WI38 (cell line): ENCODE measurements around the gene HHLA2.
"Not testable (repeated sequence)": the region's sequence is repeated elsewhere in the genome, so short reads cannot be mapped to it uniquely, and the experiment has no call there.

Experiments
- H3K4me3 ChIP-seq: 2 replicates; pipeline ENCODE4 v1.5.1; 2011; ENCODE audit warnings: low read depth, mild to moderate bottlenecking, control low read depth, low read length
- TF ChIP-seq, protein P1 (sequence below): IDR thresholded peaks from 2 replicates; pipeline ENCODE4 v1.5.1; 2012; ENCODE audit warnings: low read depth, mild to moderate bottlenecking, control low read depth, low read length

Gene HHLA2

GRCh38 chr3:108280476-108280875, 15.9 kb upstream of the HHLA2 start:
- H3K4me3 ChIP-seq, result no peak overlapping the region
- TF ChIP-seq, protein P1, sequence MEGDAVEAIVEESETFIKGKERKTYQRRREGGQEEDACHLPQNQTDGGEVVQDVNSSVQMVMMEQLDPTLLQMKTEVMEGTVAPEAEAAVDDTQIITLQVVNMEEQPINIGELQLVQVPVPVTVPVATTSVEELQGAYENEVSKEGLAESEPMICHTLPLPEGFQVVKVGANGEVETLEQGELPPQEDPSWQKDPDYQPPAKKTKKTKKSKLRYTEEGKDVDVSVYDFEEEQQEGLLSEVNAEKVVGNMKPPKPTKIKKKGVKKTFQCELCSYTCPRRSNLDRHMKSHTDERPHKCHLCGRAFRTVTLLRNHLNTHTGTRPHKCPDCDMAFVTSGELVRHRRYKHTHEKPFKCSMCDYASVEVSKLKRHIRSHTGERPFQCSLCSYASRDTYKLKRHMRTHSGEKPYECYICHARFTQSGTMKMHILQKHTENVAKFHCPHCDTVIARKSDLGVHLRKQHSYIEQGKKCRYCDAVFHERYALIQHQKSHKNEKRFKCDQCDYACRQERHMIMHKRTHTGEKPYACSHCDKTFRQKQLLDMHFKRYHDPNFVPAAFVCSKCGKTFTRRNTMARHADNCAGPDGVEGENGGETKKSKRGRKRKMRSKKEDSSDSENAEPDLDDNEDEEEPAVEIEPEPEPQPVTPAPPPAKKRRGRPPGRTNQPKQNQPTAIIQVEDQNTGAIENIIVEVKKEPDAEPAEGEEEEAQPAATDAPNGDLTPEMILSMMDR, result no peak

DNA sequence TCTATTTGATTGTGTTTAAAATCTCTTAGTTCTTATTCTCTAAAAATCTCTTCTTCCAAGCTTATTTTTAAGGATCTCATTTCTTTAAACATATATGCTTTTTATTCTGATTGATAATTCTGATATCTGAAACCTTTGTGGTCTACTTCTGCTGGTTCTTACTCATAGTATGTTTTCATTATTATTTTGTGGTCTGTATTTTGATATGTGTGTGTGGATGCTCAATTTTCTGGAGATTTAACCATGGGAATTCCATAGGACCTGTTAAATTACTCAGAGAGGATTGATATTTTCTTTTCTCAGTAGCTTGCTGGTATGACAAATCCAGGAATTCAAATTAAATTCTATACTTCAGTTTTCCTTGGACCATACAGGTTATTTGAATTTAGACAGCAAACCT, 14.7 kb upstream of the HHLA2 start:
- H3K4me3 ChIP-seq, result no peak overlapping the region
- TF ChIP-seq, protein P1, result no peak

- no peak overlapping the region for H3K4me3 ChIP-seq
- TF ChIP-seq, protein P1, result no peak
Measured at GRCh38 chr3:108283006-108283405, 13.3 kb upstream of the HHLA2 start.

GRCh38 chr3:108283989-108284388, 12.4 kb upstream of the HHLA2 start:
- TF ChIP-seq, protein P1, result no peak

DNA sequence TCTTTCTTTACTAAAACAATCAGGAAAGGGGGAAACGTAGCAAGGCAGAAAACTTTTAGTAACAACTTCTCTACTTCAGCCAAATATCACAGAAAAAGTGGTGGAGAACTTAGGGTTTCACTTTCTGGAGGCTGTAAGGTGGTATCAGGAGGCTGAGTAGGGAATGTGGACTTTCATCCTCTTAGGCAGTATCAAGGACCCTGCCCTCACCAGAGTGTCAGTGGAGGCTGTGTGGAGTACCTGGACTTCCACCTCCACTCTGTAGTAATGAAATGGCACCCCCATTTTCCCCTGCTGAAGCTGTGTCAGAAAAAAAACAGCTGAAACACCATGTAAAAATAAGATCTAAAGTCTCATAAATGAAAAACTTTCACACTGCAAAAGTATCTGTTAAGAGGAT, 11.2 kb upstream of the HHLA2 start:
- no peak overlapping the region for H3K4me3 ChIP-seq
- TF ChIP-seq, protein P1, result no peak

More at GRCh38 chr3:108283989-108284388, 12.4 kb upstream of the HHLA2 start:
- no peak overlapping the region for H3K4me3 ChIP-seq

- H3K4me3 ChIP-seq, result no peak overlapping the region
- TF ChIP-seq, protein P1, result no peak
Measured at GRCh38 chr3:108287146-108287545, 9.2 kb upstream of the HHLA2 start.

DNA sequence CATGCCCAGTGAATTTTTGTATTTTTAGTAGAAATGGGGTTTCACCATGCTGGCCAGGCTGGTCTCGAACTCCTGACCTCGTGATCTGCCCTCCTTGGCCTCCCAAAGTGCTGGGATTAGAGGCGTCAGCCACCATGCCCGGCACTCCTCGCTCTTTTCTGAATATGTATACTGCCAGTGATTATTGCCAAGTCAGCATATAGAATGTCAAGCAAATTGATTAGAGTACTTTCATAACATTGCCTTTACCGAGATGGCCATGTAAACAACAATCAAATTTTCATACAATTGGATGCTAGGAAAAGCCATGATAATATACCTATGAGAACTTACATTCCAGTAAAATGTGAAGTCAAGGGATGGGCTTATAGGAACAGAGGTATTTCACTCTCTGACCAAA, 8.2 kb upstream of the HHLA2 start:
- not testable (repeated sequence) for H3K4me3 ChIP-seq

GRCh38 chr3:108289159-108289558, 7.2 kb upstream of the HHLA2 start:
- TF ChIP-seq, protein P1, result no peak
- no peak overlapping the region for H3K4me3 ChIP-seq
